Mucosa of stomach (tissue), 1 donor: ENCODE measurements around the gene MIDN.

Source experiments
- H3K27me3 ChIP-seq: one replicate; pipeline ENCODE4 v1.7.0; 2013; ENCODE audit warnings: mild to moderate bottlenecking, low read length; ENCODE audit not compliant: control insufficient read depth, insufficient read depth
- H3K36me3 ChIP-seq: one replicate; pipeline ENCODE4 v1.7.0; 2013; ENCODE audit warnings: low read length; ENCODE audit not compliant: control insufficient read depth, insufficient read depth
- H3K4me1 ChIP-seq: one replicate; pipeline ENCODE4 v1.7.0; 2013; ENCODE audit warnings: mild to moderate bottlenecking, low read length; ENCODE audit not compliant: control insufficient read depth, insufficient read depth
- H3K4me3 ChIP-seq: one replicate; pipeline ENCODE4 v1.7.0; 2013; ENCODE audit warnings: low read length
- H3K9ac ChIP-seq: one replicate; pipeline ENCODE4 v1.7.0; 2013; ENCODE audit warnings: mild to moderate bottlenecking, low read length, moderate library complexity
- H3K9me3 ChIP-seq: one replicate; pipeline ENCODE4 v1.7.0; 2013; ENCODE audit warnings: mild to moderate bottlenecking, low read length, moderate library complexity; ENCODE audit not compliant: control insufficient read depth
- donor health status: Pancreatic carcinoma.

The MIDN gene

DNA sequence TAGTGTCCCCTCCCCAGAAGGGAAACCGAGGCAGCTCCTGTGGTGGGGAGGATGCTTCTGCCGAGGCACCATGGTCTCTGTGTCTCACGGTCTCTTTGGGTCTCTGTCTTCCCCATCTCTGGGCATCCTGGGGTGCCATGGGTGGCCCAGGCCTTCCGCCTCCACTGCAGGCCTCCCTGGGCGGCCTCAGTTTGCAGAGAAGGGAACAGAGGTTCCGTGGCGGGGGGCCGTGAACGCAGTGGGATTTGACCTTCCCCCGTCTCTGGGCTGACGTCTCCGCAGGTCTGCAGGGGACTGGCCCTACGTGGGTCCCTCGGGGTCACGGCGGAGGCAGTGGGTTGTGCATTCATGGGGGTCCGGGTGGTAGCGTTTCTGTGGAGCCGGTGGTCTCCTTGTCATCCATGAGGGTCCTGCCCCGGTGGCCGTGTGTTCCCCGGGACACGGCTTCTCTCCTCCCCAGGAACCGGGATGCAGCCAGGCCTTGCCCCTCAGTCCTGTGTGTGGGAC, 41.9 kb downstream of the MIDN start:
- H3K9me3 ChIP-seq = no peaks in the 10 kb centered on the region
- H3K27me3 ChIP-seq = peaks cover 78% of the 10 kb centered on the region
- no peaks in the 10 kb centered on the region for H3K36me3 ChIP-seq
- H3K4me3 ChIP-seq = no peak overlapping the region
- H3K9ac ChIP-seq = no peak overlapping the region
- H3K4me1 ChIP-seq = peaks cover 35% of the 10 kb centered on the region

DNA sequence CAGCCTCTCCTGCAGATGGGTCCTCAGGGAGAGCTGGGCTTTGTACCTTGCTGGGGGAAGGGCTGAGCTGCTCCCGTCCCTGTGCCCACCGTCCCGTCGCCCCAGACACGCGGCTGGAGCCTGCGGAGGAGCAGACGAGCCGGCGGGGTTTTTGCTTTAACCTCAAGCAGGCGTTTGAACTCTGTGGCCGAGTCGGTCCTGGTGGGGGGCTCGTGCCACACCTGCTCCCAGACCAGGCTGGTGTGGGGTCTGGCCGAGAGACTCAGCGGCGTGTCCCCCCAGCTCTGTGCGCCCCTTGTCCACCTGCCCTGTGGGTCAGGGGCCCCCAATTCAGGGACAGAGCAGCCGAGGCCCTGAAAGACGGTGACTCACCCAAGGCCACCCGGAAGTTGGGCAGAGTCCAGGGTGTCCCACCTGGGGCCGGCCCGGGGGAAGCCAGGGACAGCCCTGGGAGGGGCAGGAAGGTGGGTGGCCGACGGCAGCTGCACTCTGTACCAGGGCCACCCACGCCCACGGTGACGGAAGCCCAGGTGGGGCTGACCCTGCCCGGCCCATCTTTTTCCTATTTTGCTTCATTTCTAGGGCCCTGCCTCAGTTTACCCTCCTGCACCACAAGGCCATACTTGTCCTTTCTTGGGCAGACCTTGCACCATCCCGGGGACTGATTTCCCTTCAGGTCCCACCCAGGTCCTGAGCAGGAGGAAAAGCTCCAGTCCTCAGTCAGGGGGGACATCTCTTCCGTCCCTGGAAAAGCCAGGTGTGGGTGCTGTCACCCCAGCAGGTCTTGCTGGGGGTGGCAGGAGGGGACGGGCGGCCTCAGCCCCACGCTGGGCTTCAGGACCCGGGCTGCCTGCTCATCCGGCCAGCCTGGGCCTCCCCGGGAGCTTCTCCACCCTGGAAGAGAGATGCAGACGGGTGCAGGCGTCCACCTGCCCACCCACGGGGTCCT, 42.6 kb downstream of the MIDN start:
- H3K27me3 ChIP-seq = peaks cover 78% of the 10 kb centered on the region
- no peak overlapping the region for H3K4me3 ChIP-seq
- no peaks in the 10 kb centered on the region for H3K9me3 ChIP-seq
- H3K4me1 ChIP-seq = peaks cover 36% of the 10 kb centered on the region
- H3K36me3 ChIP-seq = no peaks in the 10 kb centered on the region
- H3K9ac ChIP-seq = no peak overlapping the region

- H3K27me3 ChIP-seq = peaks cover 79% of the 10 kb centered on the region
- H3K9me3 ChIP-seq = no peaks in the 10 kb centered on the region
- peaks cover 30% of the 10 kb centered on the region for H3K4me1 ChIP-seq
- no peak overlapping the region for H3K9ac ChIP-seq
- no peak overlapping the region for H3K4me3 ChIP-seq
- no peaks in the 10 kb centered on the region for H3K36me3 ChIP-seq
Observed at GRCh38 chr19:1291761-1292418, 43.5 kb downstream of the MIDN start.

DNA sequence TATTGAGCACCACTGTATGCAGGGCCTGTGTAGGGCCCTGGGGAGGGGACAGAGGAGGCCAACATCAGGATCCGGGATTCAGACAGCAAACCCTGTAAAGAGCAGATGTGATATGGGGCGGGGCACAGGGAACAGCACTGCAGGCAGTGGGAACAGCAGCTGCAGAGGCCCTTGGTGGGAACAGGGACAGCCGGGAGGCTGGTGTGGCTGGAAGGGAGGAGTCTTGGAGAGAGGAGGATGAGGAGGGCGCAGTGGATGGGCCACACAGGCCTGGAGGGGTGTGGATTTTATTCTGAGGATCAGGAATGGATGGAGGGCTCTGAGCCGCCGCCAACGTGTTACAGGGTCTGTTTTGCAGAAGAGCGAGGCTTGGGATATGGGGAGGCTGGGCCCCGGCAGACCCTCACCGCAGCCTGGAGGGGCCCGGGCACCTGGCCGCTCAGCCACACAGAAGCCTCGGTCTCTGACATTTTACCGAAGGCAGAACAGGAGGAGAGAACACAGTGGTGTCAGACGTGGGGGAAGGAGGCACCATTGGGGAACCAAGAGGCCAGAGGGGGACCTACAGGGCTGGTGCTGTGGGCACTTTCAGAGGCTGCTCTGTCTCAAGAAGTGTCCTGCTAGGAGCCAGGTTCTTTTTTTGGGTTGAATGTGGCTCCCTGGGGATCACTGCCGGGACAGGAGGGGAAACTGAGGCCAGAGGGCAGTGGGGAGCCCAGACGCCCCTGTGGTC, 44.2 kb downstream of the MIDN start:
- Histone ChIP-seq H3K36me3 (no peaks in the 10 kb centered on the region), H3K9ac (no peak overlapping the region), H3K4me1 (peaks cover 25% of the 10 kb centered on the region), H3K9me3 (no peaks in the 10 kb centered on the region), H3K4me3 (no peak overlapping the region), H3K27me3 (peaks cover 72% of the 10 kb centered on the region)

GRCh38 chr19:1293782-1294604, 45.6 kb downstream of the MIDN start:
- H3K4me1 ChIP-seq = peaks cover 22% of the 10 kb centered on the region
- no peak overlapping the region for H3K4me3 ChIP-seq
- H3K9ac ChIP-seq = no peak overlapping the region
- H3K9me3 ChIP-seq = no peaks in the 10 kb centered on the region
- H3K27me3 ChIP-seq = peaks cover 58% of the 10 kb centered on the region
- H3K36me3 ChIP-seq = no peaks in the 10 kb centered on the region

DNA sequence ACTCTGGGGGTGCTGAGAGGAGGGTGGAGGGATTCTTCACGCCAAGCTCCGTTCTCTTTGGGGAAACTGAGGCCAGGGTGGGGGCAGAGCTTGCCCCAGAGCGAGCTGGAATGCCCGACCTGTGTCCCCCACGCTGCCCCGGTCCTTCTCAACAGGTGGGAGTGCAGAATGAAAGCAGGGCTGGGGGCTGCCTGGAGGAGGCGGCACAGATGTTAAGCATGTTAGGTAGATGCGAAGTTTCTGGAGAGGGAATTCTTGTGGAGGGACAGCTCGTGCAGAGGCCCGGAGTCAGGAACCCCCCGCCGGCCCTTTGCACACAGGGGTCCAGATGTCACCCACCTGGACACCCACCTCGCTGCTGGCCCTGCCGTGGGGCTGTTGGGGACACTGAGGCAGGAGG, 46.3 kb downstream of the MIDN start:
- H3K9ac ChIP-seq = no peak overlapping the region
- H3K9me3 ChIP-seq = no peaks in the 10 kb centered on the region
- peaks cover 51% of the 10 kb centered on the region for H3K27me3 ChIP-seq
- H3K4me3 ChIP-seq = no peak overlapping the region
- H3K4me1 ChIP-seq = peaks cover 22% of the 10 kb centered on the region
- H3K36me3 ChIP-seq = no peaks in the 10 kb centered on the region

- Histone ChIP-seq H3K9me3 (no peaks in the 10 kb centered on the region), H3K4me1 (peaks cover 22% of the 10 kb centered on the region), H3K27me3 (peaks cover 49% of the 10 kb centered on the region), H3K4me3 (no peak overlapping the region), H3K9ac (no peak overlapping the region), H3K36me3 (no peaks in the 10 kb centered on the region)
Observed at GRCh38 chr19:1295169-1296012, 47.0 kb downstream of the MIDN start.

GRCh38 chr19:1296078-1296477, 47.7 kb downstream of the MIDN start:
- Histone ChIP-seq H3K4me3 (no peak overlapping the region), H3K9ac (no peak overlapping the region), H3K9me3 (no peaks in the 10 kb centered on the region), H3K27me3 (peaks cover 42% of the 10 kb centered on the region), H3K36me3 (no peaks in the 10 kb centered on the region), H3K4me1 (peaks cover 17% of the 10 kb centered on the region)

- Histone ChIP-seq H3K9me3 (no peaks in the 10 kb centered on the region), H3K36me3 (no peaks in the 10 kb centered on the region), H3K4me3 (no peak overlapping the region), H3K9ac (no peak overlapping the region), H3K4me1 (peaks cover 11% of the 10 kb centered on the region), H3K27me3 (peaks cover 36% of the 10 kb centered on the region)
Observed at GRCh38 chr19:1296575-1297271, 48.3 kb downstream of the MIDN start.

GRCh38 chr19:1298235-1298634, 49.9 kb downstream of the MIDN start:
- Histone ChIP-seq H3K9ac (no peak overlapping the region), H3K9me3 (no peaks in the 10 kb centered on the region), H3K27me3 (peaks cover 29% of the 10 kb centered on the region), H3K4me3 (no peak overlapping the region), H3K4me1 (peaks cover 6% of the 10 kb centered on the region), H3K36me3 (no peaks in the 10 kb centered on the region)
